Heart right ventricle (tissue), 16 donors: ENCODE measurements around the gene ESCO1. TPM values are rescaled to one million over a fixed set of nuclear protein-coding genes. Genes with fewer than 3 reads are reported as not detected.
A peak's percentile ranks its signal among the peaks of the same experiment; 100 is the strongest.
"Not testable (repeated sequence)": the region's sequence is repeated elsewhere in the genome, so short reads cannot be mapped to it uniquely, and the experiment has no call there.

Source experiments
- ATAC-seq, 8 donors: fragments of 200-7000 bp; cut with Tn5 transposase; one replicate each; pipeline ENCODE4 v1.9.1; 2020; ENCODE audit warnings: mild to moderate bottlenecking in 8 of 8, moderate library complexity in 8 of 8, moderate number of reproducible peaks in 1 of 8
- DNase-seq, 2 donors: peaks; one replicate each; pipeline ENCODE4 v3.0.0-alpha.2; 2020
- H3K27ac ChIP-seq, 10 donors: fragments of 200-600 bp; sonication (generic) in 2 of 10; one replicate each; pipeline versions ENCODE4 v1.5.0 to v1.8.0; 2020 to 2022; ENCODE audit warnings: mild to moderate bottlenecking in 3 of 10
- H3K27me3 ChIP-seq, 7 donors: fragments of 200-600 bp; one replicate each; pipeline ENCODE4 v1.8.0; 2021 to 2022; ENCODE audit warnings: mild to moderate bottlenecking in 2 of 7
- H3K36me3 ChIP-seq, 9 donors: fragments of 200-600 bp; sonication (generic) in 1 of 9; one replicate each; pipeline versions ENCODE4 v1.5.0 to v1.8.0; 2020 to 2022; ENCODE audit warnings: mild to moderate bottlenecking in 2 of 9
- H3K4me1 ChIP-seq, 9 donors: fragments of 200-600 bp; sonication (generic) in 1 of 9; one replicate each; pipeline versions ENCODE4 v1.5.0 to v1.8.0; 2020 to 2022; ENCODE audit warnings: mild to moderate bottlenecking in 4 of 9
- H3K4me3 ChIP-seq, 10 donors: fragments of 200-600 bp; sonication (generic) in 2 of 10; one replicate each; pipeline versions ENCODE4 v1.5.0 to v1.8.0; 2020 to 2022; ENCODE audit warnings: mild to moderate bottlenecking in 7 of 10, moderate library complexity in 2 of 10
- H3K9me3 ChIP-seq, 11 donors: fragments of 200-600 bp in 10 of 11; sonication (generic) in 2 of 11; one replicate each; pipeline versions ENCODE4 v1.5.0 to v1.8.0; 2013 to 2022; ENCODE audit warnings: mild to moderate bottlenecking in 2 of 11, control low read depth in 1 of 11, moderate library complexity in 1 of 11
- WGBS, 2 donors: extraction: QIAGEN DNeasy Blood & Tissue Kit; methylation state at CpG; one replicate each; pipeline ENCODE4 v1.1.7; 2013; ENCODE audit warnings: inconsistent platforms in 1 of 2; 5-methylcytosine and 5-hydroxymethylcytosine counted together
- intact Hi-C, 10 donors: fragments of 100-400 bp; cut with DNase I; formaldehyde crosslinking; loops; one replicate each; pipeline versions ENCODE4 v1.11.1 to v1.14.2; 2022
- polyA plus RNA-seq, 2 donors: library from polyadenylated mRNA; stranded (reverse); fragments of 200-250 nt; gene quantifications; one replicate each; pipeline ENCODE4 v1.2.3, GENCODE V29; 2013
- total RNA-seq, 10 donors: library from RNA; stranded (reverse); fragmentation: NEBNext Ultra II Directional in 3 of 10; extraction: Animal tissue kit (Norgen Biotek cat#: 25700) in 3 of 10; gene quantifications; one replicate each; pipeline versions ENCODE4 v1.2.1 to v1.2.4, GENCODE V29; 2021 to 2023
- TF ChIP-seq, protein P1 (sequence below), 9 donors: fragments of 200-600 bp; sonication (generic) in 2 of 9; IDR thresholded peaks; one replicate each; pipeline versions ENCODE4 v1.5.0 to v1.8.0; 2021 to 2022; ENCODE audit warnings: antibody characterized with exemption in 9 of 9, mild to moderate bottlenecking in 5 of 9, moderate library complexity in 1 of 9
- donor health status: Arrhythmogenic right ventricular cardiomyopathy.
- donor health status: ischemic (EF 13 %, LVEDD 7.1; RV severe dilation, severe dysfunction).
- donor health status: healthy with polysubstance abuse.
- donor health status: DM: no; HTN: yes; CAD: no.
- donor health status: DM: no; HTN: no; CAD: no.
- donor health status: ischemic (EF 25% LVEDD 6.9; RV normal size, moderate dysfunction).
- donor health status: ischemic (EF 25% LVEDD 5.7; RV mildly dilated, moderate dysfunction).
- donor health status: healthy.
- donor health status: DM: yes; HTN: yes; CAD: no.
- donor health status: Ischemic cardiomyopathy.
- donor health status: ischemic (EF 35%, LVEDD 5.7; RV mildly dilated, moderate dysfunction).
- donor health status: nonischemic (EF 11% LVEDD 7.7; RV severe dilation, severe dysfunction).
- donor health status: DM: yes; HTN: yes; CAD: no.
- donor health status: PGD.
- donor health status: ischemic (EF 29% LVEDD 5.4; RV normal size, mild dysfunction).
- donor health status: nonischemic (EF 23%, LVEDD 6.1; RV moderate dilation, normal function).

The ESCO1 gene
- total and polyA plus RNA-seq, 12 donors: 5.5 to 12.9 (median 9.9) TPM

DNA sequence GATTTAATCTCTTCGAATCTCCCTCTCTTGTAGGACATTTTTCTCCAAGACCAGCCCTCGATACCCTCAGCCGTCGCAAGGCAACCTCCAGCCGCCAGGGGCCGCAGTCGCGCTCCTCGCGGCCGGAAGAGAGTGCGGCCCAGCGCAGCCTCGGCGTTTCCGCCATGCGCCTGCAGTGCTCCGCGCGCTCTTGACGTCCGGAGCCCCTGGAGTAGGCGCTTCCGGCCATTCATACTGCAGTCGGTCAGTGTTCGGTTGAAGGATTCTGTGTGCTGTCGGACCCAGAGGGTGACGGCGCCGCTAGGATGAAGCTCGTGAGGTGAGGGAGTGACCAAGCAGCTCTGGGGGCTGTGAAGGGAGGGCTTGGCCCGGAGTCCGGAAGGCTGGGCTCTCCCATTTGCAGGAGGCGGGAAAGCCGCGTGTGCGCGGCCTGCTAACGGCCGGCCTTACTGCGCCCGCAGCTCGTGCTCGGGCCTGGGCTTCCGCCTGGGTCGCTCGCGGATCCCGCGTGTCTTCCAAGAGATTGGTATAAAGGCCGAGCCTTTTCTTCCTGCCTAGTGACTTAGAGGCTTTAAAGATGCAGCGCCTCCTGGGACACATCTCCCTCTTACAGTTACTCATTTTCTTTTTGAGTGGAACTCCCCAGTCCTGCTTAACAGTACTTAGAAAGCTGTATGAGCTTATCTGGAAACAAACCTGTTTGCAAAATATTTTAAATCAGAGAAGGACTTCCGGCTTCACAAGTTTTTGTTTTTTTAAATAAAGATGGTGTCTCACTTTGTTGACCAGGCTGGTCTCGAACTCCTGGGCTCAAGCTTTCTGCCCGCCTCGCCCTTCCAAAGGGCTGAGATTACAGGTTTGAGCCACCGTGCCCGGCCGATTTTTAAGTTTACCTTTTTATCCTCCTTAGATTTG is 11.9 kb upstream of the ESCO1 start, which contains the start of gene SNRPD1:
Gene SNRPD1, plus strand, starts transcription at position 190 of the 915 bp plus-strand sequence. Its CDS starts 116 bp downstream, at position 306.
- Histone ChIP-seq H3K36me3 (peaks cover 0 to 31% (median 11%) of the 10 kb centered on the region in 9 donors), H3K4me1 (peaks cover 3 to 23% (median 20%) of the 10 kb centered on the region in 9 donors), H3K27ac (peak within 1 kb of the TSS; percentile 16 to 93 (median 82)), H3K27me3 (no peaks in the 10 kb centered on the region), H3K9me3 (no peaks in the 10 kb centered on the region), H3K4me3 (peak within 1 kb of the TSS; percentile 58 to 97 (median 77))
- WGBS, 2 donors: 0 to 1% methylated on average over 59 of the region's 59 CpGs
- DNase-seq (peak; percentile 87 to 90), ATAC-seq (peak; percentile 99 to 100 (median 99))
- TF ChIP-seq, protein P1, sequence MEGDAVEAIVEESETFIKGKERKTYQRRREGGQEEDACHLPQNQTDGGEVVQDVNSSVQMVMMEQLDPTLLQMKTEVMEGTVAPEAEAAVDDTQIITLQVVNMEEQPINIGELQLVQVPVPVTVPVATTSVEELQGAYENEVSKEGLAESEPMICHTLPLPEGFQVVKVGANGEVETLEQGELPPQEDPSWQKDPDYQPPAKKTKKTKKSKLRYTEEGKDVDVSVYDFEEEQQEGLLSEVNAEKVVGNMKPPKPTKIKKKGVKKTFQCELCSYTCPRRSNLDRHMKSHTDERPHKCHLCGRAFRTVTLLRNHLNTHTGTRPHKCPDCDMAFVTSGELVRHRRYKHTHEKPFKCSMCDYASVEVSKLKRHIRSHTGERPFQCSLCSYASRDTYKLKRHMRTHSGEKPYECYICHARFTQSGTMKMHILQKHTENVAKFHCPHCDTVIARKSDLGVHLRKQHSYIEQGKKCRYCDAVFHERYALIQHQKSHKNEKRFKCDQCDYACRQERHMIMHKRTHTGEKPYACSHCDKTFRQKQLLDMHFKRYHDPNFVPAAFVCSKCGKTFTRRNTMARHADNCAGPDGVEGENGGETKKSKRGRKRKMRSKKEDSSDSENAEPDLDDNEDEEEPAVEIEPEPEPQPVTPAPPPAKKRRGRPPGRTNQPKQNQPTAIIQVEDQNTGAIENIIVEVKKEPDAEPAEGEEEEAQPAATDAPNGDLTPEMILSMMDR (IDR thresholded peaks at IDR 0.05): peak; percentile 88 to 99 (median 95)
- intact Hi-C loops: loop anchor here in 2 of 10 donors (10.0 kb wide), 2 partner anchors 92 to 242 kb away; partner anchors contain the start of gene ABHD3 (in 2 of the 2)

DNA sequence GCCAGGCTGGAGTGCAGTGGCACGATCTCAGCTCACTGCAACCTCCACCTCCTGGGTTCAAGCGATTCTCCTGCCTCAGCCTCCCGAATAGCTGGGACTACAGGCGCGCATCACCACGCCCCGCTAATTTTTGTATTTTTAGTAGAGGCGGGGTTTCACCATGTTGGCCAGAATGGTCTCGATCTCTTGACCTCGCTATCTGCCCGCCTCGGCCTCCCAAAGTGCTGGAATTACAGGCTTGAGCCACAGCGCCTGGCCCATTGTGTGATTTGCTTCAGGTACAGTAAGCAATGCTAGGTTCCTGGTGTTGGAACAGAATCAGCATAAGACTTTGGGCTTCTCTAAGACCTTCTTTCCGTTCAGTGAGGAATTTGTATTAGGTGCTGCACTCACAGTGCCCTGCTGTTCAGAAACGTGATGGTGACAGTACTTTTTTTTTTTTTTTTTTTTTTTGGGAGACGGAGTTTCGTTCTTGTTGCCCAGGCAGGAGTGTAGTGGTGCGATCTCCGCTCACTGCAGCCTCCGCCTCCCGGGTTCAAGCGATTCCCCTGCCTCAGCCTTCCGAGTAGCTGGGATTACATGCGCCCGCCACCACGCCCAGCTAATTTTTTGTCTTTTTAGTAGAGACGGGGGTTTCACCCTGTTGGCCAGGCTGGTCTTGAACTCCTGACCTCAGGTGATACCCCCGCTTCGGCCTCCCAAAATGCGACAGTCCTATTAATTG is 11.1 kb upstream of the ESCO1 start:
- H3K4me1 ChIP-seq: peaks cover 3 to 23% (median 20%) of the 10 kb centered on the region in 9 donors
- 59 to 61% methylated on average over 30 of the region's 30 CpGs for WGBS, 2 donors
- peaks cover 0 to 23% (median 4%) of the 10 kb centered on the region in 9 donors for H3K36me3 ChIP-seq
- DNase-seq, H3K27me3 ChIP-seq, H3K9me3 ChIP-seq: not testable (repeated sequence)
- H3K27ac ChIP-seq: peak overlapping the region; percentile 16 to 93 (median 82)
- intact Hi-C loops: loop anchor here in 2 of 10 donors (10.0 kb wide), 2 partner anchors 93 to 243 kb away; partner anchors contain the start of gene ABHD3 (in 2 of the 2)
- peak in 2 of 8 donors; percentile 2 for ATAC-seq
- H3K4me3 ChIP-seq: peak overlapping the region in 9 of 10 donors; percentile 58 to 97 (median 79)

DNA sequence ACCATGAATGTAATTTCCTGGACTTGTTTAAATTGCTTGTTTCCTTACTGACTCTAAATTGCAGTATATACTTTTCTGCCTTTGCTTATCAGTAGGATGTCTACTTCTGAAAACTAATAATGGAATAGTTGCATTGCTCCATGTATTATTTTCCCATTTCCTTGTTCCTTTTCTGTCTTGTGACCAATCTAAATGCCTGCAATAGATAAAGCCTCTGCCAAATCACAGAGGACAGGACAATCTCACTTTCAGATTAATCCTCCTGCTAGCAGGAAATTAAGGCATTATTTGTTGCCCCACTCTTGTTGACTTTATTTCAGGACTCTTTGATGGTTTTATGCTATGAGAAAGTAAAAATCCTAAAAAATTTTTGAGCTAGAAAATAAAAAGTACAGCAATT is 4.7 kb upstream of the ESCO1 start:
- no peaks in the 10 kb centered on the region for H3K36me3 ChIP-seq
- H3K4me1 ChIP-seq: peaks cover 0 to 18% (median 3%) of the 10 kb centered on the region in 9 donors
- H3K27ac ChIP-seq: no peak overlapping the region
- DNase-seq (no peak), ATAC-seq (no peak)
- intact Hi-C loops: loop anchor here in 1 of 10 donors (10.0 kb wide), 1 partner anchor 500 kb away; no protein-coding TSS in a partner anchor
- no peaks in the 10 kb centered on the region for H3K27me3 ChIP-seq
- TF ChIP-seq, protein P1 (IDR thresholded peaks at IDR 0.05): no peak
- no peak overlapping the region for H3K4me3 ChIP-seq
- H3K9me3 ChIP-seq: no peaks in the 10 kb centered on the region

- H3K36me3 ChIP-seq: no peaks in the 10 kb centered on the region
- H3K27me3 ChIP-seq: no peaks in the 10 kb centered on the region
- H3K27ac ChIP-seq: peak overlapping the region in 1 of 10 donors; percentile 46
- TF ChIP-seq, protein P1 (IDR thresholded peaks at IDR 0.05): no peak
- DNase-seq (no peak), ATAC-seq (no peak)
- H3K4me3 ChIP-seq: no peak overlapping the region
- H3K4me1 ChIP-seq: peaks cover 0 to 18% (median 6%) of the 10 kb centered on the region in 9 donors
- WGBS, 2 donors: 25 to 30% methylated on average over 2 of the region's 2 CpGs
- intact Hi-C loops: loop anchor here in 3 of 10 donors (5.0 to 10.0 kb wide), 4 partner anchors 98 to 500 kb away; partner anchors contain the start of genes MIB1 (in 2 of the 3) and ABHD3 (in 1 of the 3)
- H3K9me3 ChIP-seq: no peaks in the 10 kb centered on the region
Observed at GRCh38 chr18:21604671-21605070, 4.2 kb upstream of the ESCO1 start.
